AG09319 (cell line): ENCODE data around the gene GRAP2.
"Not testable (repeated sequence)": the region's sequence is repeated elsewhere in the genome, so short reads cannot be mapped to it uniquely, and the experiment has no call there.

ENCODE experiments used
- DNase-seq: peaks from one replicate; pipeline ENCODE4 v3.0.0-alpha.2; 2010; ENCODE audit warnings: low read depth; ENCODE audit errors: extremely low read depth
- CTCF ChIP-seq: IDR thresholded peaks from 2 replicates; pipeline ENCODE4 v1.5.1; 2011; ENCODE audit warnings: low read depth, mild to moderate bottlenecking, inconsistent platforms, low read length, moderate library complexity

GRAP2 gene

GRCh38 chr22:39949964-39950737 lies 49.3 kb downstream of the GRAP2 start:
- no peak for DNase-seq
- no peak for TF ChIP-seq CTCF

GRCh38 chr22:39951603-39952293 lies 50.9 kb downstream of the GRAP2 start:
- DNase-seq: not testable (repeated sequence)

DNA sequence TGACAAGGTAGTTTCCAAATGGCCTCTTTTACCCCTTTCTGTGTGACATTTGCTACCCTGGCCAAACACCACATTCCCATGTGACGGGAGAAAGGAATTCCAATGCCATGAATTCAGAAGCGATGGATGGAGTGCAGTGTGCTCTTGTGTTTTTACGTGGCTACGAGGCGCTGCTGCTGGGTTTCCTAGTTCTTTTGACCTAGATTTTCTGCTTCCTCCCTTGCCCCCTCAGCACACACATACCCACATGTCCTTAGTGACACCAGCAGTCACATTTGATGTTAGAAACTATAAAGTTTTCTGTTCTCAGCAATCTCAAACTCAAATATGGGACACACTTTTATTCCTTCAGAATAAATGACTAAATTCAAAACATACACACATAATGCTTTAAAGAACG lies 51.5 kb downstream of the GRAP2 start:
- no peak for TF ChIP-seq CTCF
- no peak for DNase-seq

- TF ChIP-seq CTCF: no peak
- DNase-seq: no peak
Measured at GRCh38 chr22:39953101-39953500, 52.2 kb downstream of the GRAP2 start.

DNA sequence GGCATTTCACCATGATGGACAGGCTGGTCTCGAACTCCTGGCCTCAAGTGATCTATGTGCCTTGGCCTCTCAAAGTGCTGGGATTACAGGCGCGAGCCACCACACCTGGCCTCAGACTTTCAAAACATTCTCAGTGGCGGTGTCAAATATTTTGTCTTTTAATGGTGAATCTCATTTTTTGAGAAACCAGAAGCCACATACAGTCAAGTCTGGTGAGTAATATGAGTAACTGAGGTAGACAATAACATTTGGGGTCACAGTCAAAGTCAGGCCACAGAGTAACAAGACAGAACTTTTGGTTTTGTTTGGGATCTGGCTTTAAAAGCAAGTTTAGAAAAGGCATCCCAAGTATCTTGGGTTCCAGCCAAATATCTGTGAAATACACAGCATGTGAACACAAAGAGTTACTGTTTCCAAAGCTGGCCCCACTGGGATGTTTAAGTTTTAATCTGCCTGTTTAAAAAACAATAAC lies 53.7 kb downstream of the GRAP2 start:
- no peak for TF ChIP-seq CTCF

GRCh38 chr22:39955675-39956074 lies 54.8 kb downstream of the GRAP2 start:
- no peak for TF ChIP-seq CTCF
- DNase-seq: no peak

More for the DNA sequence above, 53.7 kb downstream of the GRAP2 start:
- DNase-seq: no peak

DNA sequence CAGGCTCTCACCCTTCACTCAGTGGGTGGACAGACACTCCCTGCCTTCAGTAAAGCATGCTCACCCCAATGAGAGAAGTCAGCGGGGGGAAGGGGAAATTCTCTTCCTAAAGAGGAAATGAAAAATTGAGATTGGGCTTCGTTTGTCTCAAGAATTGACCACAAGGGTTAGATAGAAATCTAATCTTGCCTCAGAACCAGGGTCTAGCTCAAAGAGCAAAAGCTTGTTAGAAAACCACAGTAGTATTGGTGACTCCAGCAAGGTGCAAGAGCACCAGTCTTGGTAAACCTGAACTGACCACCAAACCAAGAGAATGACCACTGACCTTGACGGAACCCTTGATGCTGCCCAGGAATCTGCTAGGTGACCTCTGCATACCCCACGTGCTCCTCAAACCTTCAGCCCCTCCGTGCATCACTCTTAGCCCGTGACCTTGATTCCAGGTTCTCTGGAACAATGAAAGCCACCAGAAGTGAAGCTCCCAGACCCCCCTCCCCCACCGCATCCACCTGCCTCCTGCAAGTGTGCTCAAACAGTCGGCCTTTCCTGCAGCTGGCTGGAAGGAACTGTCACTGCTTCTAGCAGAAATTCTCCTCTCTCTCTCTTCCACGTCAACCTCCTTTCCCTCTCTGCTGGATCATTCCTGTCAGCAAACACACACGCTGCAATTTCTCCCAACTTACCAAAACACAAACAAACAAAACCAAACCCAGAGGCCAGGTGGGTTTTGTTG lies 56.2 kb downstream of the GRAP2 start:
- no peak for DNase-seq
- no peak for TF ChIP-seq CTCF
